Stimulated activated CD8-positive, alpha-beta memory T cell treated with anti-CD3 and anti-CD28 coated beads, Interleukin-2, amount 100 ng/mL, for 48 hours (primary cell): ENCODE data around the gene RNF148.
"Not testable (repeated sequence)": the region's sequence is repeated elsewhere in the genome, so short reads cannot be mapped to it uniquely, and the experiment has no call there.

Experiments
- DNase-seq, 2 donors: peaks; one replicate each; pipeline ENCODE4 v3.0.0-alpha.2; 2020; ENCODE audit warnings: low read depth in 2 of 2

RNF148 gene

DNA sequence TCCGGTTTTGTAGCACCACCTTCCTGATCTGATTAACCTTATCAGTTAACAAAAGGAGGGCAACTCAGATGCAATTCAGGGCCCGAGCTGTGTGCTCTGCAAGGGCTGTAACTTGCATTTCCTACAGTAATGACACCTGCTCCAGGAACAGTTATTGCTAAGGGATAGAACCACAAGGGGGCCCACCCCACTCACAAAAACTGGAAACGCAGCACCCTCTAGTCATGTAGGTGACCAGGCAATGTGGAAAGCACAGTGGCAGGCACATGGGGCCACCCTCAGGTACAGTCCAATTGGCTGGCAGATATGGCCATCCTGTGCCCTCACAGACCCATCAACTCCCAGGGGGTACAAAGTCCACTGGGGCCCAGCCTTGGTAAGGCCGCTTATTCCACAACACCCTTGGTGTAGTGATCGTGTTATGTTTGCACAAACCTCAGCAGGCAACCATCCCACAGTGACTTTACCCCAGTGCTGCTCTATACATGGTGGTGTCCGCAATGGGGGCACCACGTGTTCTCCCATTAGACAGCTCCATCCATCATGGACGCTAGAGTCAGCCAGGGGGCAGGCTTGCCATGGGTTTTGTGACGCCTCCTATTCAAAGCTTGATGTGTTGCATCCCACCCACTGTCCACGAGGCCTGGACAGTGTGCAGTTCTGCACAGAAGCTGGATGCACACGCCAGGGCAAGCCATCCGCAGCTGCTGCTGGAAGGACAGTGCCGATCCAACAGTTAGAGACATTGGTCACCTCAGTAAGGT is 13.2 kb downstream of the RNF148 start:
- no peak for DNase-seq

DNA sequence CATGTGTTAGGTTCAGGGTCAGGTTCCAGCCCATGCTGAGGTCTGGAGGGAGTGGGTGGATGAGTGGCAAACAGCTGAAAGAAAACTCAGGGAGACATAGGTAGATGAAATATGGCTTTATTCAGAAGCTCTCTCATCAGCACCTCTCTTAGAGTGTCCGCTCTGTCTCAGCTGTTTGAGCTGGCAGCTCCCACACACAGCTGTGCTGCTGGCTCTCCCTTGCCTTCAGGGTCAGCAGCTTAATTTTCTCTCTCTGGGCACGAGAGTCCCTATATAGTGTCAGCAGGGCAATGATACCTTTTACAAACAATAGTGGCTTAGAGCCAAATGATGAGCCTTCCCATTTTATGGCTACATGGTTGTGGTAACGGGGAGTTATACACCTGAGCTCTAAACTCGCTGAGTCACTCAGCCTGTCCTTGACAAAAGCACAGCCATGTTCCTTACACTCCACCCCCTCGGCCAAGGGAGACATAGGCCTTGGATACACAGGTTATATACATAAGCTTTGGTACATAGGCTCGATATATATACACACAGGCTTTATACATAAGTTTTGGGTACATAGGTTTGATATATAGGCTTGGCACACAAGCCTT is 14.2 kb downstream of the RNF148 start:
- no peak for DNase-seq

DNA sequence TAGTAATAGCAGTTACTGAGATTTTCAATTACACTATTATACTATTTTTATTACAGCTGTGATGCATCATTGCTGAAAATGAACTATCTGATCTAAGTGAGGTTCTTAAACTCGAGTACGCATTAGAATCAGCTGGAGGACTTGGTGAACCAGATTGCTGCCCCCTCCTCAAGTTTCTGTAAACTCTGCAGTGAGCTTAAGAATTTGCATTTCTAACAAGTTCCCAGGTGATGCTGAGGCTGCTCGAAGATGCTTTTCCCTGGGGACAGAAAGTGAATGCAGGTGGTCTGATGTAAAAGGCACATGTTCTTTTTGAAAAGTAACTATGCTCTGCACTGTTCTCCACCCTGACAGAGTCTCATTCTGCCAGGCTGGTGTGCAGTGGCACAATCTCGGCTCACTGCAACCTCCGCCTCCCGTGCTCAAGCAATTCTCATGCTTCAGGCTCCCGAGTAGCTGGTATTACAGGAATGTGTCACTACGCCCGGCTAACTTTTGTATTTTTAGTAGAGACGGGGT is 16.3 kb downstream of the RNF148 start:
- DNase-seq: no peak

DNA sequence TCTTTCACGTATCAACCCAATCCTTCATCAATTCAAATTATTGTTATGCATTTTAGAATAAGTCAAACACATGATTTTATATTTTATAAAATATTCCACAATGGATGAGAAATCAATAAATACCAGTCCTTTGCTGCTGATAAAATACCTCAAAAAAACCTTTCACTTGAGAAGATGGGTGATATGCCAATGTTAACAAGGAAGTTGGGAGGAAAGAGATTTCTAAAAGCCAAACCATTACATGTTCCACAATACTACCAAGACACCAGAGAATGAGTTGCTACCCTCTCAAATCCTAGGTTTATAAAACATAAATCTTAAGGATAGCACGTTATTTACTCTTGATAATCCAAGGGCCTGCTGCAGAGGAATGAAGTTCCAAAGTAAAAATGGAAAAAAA is 18.2 kb downstream of the RNF148 start:
- no peak for DNase-seq

DNA sequence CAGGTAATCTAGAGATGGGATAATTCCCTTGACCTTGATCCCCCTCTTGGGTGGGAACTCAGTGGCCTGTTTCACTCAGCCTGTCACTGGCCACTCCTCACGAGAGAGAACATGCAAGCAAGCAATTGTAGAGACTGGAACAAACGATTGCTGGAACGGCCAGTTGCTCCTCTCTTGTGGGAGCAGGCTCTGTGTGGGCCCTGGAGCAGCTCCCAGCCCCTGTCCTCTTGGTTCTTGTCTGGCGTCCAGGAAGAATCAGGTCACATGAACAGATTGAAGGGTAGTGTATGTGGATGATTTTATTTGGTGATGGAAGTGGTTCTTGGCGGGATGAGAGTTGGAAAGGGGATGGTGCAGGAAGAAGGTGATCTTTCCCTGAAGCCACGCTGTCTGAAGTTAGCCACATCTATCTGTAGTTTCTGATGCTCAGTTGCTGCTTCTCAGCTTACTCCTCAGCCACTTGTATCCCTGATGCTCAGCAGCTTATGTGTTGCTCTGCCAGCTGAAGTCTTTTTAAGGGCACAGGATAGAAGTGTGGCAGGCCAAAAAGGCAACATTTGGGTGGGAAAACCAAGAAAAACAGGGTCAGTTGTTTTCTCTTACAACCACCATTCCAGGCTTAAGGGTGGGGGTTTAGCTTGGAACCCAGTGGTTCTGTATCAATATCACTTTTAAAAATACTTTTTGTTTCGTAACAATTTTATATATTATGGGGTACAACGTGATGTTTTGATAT is 19.7 kb downstream of the RNF148 start:
- DNase-seq: no peak

DNA sequence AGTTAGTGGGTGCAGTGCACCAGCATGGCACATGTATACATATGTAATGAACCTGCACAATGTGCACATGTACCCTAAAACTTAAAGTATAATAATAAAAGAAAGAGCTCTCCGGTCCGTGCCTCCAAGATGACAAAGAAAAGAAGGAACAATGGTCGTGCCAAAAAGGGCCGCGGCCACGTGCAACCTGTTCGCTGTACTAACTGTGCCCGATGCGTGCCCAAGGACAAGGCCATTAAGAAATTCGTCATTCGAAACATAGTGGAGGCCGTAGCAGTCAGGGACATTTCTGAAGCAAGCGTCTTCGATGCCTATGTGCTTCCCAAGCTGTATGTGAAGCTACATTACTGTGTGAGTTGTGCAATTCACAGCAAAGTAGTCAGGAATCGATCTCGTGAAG is 21.5 kb downstream of the RNF148 start:
- DNase-seq: not testable (repeated sequence)

DNA sequence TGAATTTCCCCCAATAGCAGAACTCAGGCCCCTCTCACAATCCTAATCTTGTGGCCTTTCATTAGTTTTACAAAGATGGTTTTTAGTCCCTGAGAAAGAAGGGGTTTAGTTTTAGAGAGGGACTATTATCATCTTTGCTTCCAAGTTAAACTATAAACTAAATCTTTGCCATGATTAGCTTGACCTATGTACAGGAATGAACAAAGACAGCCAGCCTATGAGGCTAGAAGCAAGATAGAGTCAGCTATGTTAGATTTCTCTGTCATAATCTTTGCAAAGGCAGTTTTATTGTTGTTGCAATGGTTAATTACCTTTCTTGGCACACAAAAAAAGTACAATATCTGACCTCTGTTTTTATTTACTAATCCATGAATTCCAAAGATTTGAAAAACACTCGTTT is 22.9 kb downstream of the RNF148 start:
- DNase-seq: no peak

DNA sequence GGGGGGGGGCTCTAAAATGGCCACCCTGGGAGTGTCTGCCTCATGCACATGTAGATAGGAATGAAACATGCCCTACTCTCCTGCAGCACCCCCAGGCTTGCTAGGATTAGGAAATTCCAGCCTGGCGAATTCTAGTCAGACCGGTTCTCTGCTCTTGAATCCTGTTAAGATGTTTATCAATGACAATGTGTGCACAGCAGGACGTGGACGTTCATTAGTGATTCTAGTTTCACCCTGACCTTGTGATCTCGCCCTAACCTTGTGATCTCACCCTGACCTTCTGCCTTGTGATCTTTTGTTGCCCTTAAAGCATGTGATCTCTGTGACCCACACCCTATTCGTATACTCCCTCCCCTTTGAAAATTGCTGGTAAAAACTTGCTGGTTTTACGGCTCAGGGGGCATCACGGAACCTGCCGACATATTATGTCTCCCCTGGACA is 23.4 kb downstream of the RNF148 start:
- not testable (repeated sequence) for DNase-seq

DNA sequence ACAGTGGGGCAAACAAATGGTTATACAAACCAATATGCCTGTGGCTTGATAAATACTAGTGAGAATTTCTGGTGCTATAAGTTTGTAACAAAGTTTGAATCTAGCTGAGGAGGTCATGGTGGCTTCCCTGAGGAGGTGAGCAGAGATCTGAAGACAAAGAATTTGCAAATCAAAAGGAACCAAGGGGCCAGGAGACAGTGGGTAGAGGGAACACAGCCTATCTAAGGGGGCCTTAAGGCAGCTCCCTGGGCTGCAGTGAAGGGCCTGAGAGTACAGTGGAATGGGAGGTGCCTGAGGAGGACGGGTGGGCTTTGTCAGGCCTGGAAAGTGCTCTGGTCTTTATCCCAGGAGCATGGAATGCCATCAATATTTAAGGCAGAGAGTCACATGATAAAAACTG is 25.6 kb downstream of the RNF148 start:
- DNase-seq: no peak

DNA sequence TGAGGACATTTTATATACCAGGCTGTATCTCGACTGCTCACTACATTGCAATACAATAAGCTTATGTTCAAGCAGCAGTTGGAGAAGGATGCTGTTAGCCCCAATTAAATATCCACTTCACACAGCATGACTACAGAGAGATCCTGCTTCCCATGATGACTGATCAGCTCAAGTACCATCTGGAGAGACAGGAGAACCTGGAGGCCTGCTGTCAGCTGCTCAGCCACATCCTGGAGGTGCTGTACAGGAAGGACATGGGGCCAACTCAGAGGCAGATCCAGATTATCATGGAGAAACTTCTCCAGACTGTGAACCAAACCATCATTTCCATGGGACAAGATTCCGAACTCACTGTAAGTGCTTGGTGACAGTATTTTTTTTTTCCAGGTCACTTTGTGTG is 26.3 kb downstream of the RNF148 start:
- DNase-seq: no peak

DNA sequence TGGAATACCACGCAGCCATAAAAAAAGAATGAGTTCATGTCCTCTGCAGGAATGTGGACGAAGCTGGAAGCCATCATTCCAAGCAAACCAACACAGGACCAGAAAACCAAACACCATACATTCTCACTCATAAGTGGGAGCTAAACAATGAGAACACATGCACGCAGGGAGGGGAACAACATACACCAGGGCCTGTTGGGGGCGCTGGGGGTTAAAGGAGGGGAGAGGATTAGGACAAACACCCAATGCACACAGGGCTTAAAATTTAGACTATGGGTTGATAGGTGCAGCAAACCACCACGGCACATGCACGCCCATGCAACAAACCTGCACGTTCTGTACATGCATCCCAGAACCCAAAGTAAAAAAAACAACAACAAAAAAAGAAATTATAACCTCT is 27.1 kb downstream of the RNF148 start:
- DNase-seq: no peak

DNA sequence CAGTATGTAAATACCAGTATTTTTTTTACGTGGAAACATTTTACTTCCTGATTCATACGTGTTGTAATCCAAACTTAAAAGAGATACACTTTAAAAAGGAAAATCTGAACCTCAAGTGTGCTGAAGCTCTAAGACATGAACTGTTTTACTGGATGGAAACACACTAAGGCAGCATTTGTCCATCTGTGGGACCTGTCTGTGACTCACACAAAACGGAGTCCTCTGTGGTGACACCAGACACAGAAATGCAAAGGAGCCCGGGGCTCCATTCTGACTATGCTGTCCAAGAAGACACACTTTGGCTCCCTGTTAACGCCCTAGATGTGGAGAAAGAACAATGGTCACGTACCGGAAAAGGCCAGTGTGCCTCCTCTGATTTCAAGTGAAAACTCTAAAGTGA is 27.7 kb downstream of the RNF148 start:
- no peak for DNase-seq

DNA sequence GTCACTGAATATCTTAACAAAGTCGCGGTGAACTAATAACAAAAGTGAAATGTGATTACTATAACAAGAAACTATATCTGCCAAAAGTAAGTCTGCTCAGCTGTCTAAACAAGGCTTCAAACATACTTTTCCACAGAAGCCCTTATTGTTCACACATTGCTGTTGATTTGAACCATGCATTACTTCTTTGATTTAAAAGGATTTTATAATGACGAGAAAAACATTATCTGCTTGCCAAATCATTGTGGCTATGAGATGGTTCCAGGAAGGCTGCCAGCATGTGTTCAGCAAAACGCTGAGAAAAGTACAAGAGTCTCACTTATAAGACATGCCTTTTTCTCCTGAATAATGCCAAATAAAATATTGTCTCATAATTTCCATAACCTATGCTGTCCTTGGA is 28.2 kb downstream of the RNF148 start:
- no peak for DNase-seq

DNA sequence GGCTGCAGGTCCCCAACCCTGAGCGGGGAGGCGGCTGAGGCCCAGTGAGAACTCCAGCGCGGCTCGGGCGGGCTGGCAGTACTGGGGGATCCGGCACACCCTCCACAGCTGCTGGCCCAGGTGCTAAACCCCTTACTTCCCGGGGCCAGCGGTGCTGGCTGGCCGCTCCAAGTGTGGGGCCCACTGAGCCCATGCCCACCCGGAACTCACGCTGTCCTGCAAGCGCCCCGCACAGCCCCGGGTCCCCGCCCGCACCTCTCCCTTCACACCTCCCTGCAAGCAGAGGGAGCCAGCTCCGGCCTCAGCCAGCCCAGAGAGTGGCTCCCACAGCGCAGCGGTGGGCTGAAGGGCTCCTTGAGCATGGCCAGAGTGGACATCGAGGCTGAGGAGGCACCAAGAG is 28.8 kb downstream of the RNF148 start:
- no peak for DNase-seq

DNA sequence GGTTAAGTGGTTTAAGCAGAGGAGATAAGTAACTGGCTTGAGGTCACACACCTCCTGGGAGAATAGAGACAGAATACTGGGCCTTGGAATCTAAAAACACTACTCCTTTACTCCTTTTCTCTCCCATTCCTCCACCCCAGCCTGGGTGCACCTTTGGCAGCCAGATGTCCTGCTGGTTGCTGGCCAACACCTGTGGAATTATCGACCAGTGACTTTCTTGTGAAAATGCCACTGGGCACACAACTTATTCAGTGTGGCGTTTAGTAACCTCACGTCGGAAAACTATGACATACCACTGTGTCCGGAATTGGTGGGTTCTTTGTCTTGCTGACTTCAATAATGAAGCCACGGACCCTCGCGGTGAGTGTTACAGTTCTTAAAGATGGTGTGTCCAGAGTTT is 30.2 kb downstream of the RNF148 start:
- DNase-seq: no peak

DNA sequence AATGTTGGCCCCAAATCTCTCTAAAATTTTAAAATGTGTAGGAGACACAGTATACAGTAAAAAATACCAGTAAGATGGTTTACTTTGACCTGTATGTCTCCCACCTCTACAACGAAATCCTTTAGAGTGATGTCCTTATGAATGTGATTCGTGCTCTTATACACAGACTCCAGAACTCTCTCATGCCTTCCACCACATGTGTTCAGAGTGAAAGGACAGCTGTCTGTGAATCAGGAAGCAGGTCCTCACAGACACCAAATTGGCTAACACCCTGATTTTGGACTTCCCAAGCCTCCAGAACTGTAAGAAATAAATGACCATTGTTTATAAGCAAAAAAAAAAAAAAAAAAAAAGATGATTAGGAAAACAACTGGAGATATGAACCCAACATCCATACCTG is 39.0 kb downstream of the RNF148 start:
- DNase-seq: no peak

DNA sequence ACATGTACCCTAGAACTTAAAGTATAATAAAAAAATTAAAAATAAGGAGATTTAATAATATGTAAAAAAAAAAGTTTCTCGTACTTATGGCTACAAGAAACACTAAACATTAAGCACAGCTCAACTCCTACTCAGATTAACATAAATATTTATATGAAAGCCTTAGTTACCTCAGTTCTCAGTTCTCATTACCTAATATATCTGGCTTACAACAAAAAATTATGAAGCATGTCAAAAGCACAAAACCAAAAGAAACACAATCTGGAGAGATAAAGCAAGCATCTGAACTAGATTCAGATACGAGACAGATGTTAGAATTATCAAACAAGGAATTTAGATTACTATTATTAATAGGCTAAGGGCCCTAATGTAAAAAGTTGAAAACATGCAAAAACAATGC is 43.9 kb downstream of the RNF148 start:
- no peak for DNase-seq

DNA sequence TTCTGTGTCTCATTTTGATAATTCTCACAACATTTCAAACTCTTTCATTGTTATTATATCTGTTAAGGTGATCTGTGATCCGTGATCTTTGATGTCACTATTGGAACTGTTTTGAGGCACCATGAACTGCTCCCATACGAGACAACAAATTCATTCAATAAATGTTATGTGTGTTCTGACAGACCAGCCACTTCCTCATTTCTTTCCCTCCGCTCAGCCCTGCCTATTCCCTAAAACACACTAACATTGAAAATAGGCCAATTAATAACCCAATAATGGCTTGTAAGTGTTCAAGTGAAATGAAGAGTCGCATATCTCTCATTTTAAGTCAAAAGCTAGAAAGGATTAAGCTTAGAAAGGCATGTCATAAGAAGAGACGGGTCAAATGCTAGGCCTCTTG is 49.0 kb downstream of the RNF148 start:
- DNase-seq: no peak

DNA sequence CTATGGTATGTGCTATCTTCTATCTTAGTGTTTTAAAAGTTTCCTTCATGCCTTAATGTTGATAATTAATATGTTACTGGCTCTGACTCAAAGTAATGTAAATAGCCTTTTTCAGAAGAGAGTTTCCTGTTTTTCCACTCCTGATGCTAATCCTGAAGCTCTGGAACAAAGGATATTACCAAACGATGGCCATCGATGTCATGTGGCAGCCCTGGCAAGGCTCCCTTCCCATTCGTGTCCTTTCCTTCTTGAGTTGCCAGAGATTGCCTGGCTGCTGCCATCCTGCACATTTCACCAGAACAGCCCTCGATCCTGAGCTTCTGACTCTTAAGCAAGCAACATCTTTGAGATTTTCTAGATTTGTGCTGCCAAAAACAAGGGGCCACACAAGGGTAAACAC is 49.8 kb downstream of the RNF148 start:
- no peak for DNase-seq
